ENCODE measurements around the gene SPSB1. TPM values are rescaled to one million over a fixed set of nuclear protein-coding genes. Genes with fewer than 3 reads are reported as not detected.

Gene SPSB1
- total and polyA plus RNA-seq, 2 of the 4 experiments (the other 2 are of a cell fraction): 16.7 to 19.8 TPM

DNA sequence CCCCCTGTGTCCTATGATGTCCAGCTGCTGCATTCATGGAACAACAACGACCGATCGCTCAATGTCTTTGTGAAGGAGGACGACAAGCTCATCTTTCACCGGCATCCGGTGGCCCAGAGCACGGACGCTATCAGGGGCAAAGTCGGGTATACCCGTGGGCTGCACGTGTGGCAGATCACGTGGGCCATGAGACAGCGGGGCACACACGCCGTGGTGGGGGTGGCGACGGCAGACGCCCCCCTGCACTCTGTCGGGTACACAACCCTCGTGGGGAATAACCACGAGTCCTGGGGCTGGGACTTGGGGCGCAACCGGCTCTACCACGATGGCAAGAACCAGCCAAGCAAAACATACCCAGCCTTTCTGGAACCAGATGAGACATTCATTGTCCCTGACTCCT lies 63.3 kb downstream of the SPSB1 start:
- H2BK5ac ChIP-seq (ENCODE audit: low read depth, low read length, poor library complexity, severe bottlenecking): no peak overlapping the region
- dilution Hi-C loops (cut with HindIII; ENCODE audit: low sequenced_read_pairs, unreplicated experiment): no loop called here
- intact Hi-C loops (cut with micrococcal nuclease): no loop called here
- TF ChIP-seq, protein P1, sequence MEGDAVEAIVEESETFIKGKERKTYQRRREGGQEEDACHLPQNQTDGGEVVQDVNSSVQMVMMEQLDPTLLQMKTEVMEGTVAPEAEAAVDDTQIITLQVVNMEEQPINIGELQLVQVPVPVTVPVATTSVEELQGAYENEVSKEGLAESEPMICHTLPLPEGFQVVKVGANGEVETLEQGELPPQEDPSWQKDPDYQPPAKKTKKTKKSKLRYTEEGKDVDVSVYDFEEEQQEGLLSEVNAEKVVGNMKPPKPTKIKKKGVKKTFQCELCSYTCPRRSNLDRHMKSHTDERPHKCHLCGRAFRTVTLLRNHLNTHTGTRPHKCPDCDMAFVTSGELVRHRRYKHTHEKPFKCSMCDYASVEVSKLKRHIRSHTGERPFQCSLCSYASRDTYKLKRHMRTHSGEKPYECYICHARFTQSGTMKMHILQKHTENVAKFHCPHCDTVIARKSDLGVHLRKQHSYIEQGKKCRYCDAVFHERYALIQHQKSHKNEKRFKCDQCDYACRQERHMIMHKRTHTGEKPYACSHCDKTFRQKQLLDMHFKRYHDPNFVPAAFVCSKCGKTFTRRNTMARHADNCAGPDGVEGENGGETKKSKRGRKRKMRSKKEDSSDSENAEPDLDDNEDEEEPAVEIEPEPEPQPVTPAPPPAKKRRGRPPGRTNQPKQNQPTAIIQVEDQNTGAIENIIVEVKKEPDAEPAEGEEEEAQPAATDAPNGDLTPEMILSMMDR (conservative IDR thresholded peaks at IDR 0.05; ENCODE audit: low read depth, low read length): no peak
- no peak for TF ChIP-seq NFE2L2 (IDR thresholded peaks at IDR 0.05; ENCODE audit: low read depth, low read length)
- TF ChIP-seq MAFK (IDR thresholded peaks at IDR 0.05; ENCODE audit: low read depth, low read length): no peak
- no peak for TF ChIP-seq RCOR1 (IDR thresholded peaks at IDR 0.05; ENCODE audit: insufficient replicate concordance, low read length)
- no peak for TF ChIP-seq CHD1 (IDR thresholded peaks at IDR 0.05; ENCODE audit: low read depth, low read length)
- TF ChIP-seq, protein P2, sequence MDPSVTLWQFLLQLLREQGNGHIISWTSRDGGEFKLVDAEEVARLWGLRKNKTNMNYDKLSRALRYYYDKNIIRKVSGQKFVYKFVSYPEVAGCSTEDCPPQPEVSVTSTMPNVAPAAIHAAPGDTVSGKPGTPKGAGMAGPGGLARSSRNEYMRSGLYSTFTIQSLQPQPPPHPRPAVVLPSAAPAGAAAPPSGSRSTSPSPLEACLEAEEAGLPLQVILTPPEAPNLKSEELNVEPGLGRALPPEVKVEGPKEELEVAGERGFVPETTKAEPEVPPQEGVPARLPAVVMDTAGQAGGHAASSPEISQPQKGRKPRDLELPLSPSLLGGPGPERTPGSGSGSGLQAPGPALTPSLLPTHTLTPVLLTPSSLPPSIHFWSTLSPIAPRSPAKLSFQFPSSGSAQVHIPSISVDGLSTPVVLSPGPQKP (IDR thresholded peaks at IDR 0.05; ENCODE audit: borderline replicate concordance, low read depth, low read length): no peak
- no peak for TF ChIP-seq USF2 (IDR thresholded peaks at IDR 0.05; ENCODE audit: low read depth, low read length)
- no peak for TF ChIP-seq SMC3 (IDR thresholded peaks at IDR 0.05; ENCODE audit: low read depth, low read length)
- TF ChIP-seq POLR2A (IDR thresholded peaks at IDR 0.05; ENCODE audit: low read depth, low read length): no peak
- no peak for TF ChIP-seq BHLHE40 (IDR thresholded peaks at IDR 0.05; ENCODE audit: low read depth, low read length)
- TF ChIP-seq RFX5 (IDR thresholded peaks at IDR 0.05; ENCODE audit: low read depth, low read length): no peak
- TF ChIP-seq CEBPB (IDR thresholded peaks at IDR 0.05; ENCODE audit: low read depth, low read length): no peak
- H3K27me3 ChIP-seq (ENCODE audit: control insufficient read depth, insufficient read depth, low read length): no peaks in the 10 kb centered on the region
- H4K8ac ChIP-seq (ENCODE audit: low read depth in 2 of 2, low read length in 2 of 2): no peak overlapping the region
- CTCF ChIA-PET: no interaction called here
- no peak for DNase-seq
- POLR2A ChIA-PET (ENCODE audit: unreplicated experiment): no interaction called here
- no peak overlapping the region for H4K91ac ChIP-seq (ENCODE audit: insufficient read depth, low read depth, low read length)
- H2AK5ac ChIP-seq (ENCODE audit: low read depth, low read length): no peak overlapping the region
- no peak overlapping the region for H3K56ac ChIP-seq (ENCODE audit: extremely low read depth, insufficient read depth, low read length)
- H2AK9ac ChIP-seq (replicated peaks; ENCODE audit: low read depth, low read length, poor library complexity): no peak overlapping the region
- H4K20me1 ChIP-seq (ENCODE audit: insufficient read depth, low read length): peaks cover 88% of the 10 kb centered on the region
- H3K4ac ChIP-seq (ENCODE audit: low read depth, low read length): no peak overlapping the region
- H3K4me1 ChIP-seq (ENCODE audit: control insufficient read depth, insufficient read depth, low read length): no peaks in the 10 kb centered on the region
- no peak overlapping the region for H3K18ac ChIP-seq (ENCODE audit: low read depth, low read length)
- H3K9me1 ChIP-seq (ENCODE audit: insufficient read depth, low read length): peaks cover 30% of the 10 kb centered on the region
- H2AFZ ChIP-seq (replicated peaks; ENCODE audit: low read length, poor library complexity): no peak overlapping the region
- no peak overlapping the region for H2BK120ac ChIP-seq (ENCODE audit: low read depth, low read length)
- no peak overlapping the region for H3K14ac ChIP-seq (replicated peaks; ENCODE audit: low read depth, low read length)
- H4K5ac ChIP-seq (ENCODE audit: low read depth, low read length): no peak overlapping the region
- no peak overlapping the region for H3K23ac ChIP-seq (ENCODE audit: low read depth, low read length)
- H3K9ac ChIP-seq (ENCODE audit: low read depth, low read length): no peak overlapping the region
- in situ Hi-C loops (cut with MboI; ENCODE audit: low sequenced_read_pairs): no loop called here
- H2BK20ac ChIP-seq (ENCODE audit: low read depth, low read length): no peak overlapping the region
- no peak for ATAC-seq (ENCODE audit: low read depth)
- peaks cover 37 to 91% of the 10 kb centered on the region in 2 experiments for H3K79me1 ChIP-seq (ENCODE audit: low read depth in 1 of 2, low read length in 2 of 2)
- no peak overlapping the region for H3K4me2 ChIP-seq (ENCODE audit: low read depth, low read length)
- no peaks in the 10 kb centered on the region for H3K9me3 ChIP-seq (ENCODE audit: control insufficient read depth, insufficient read depth, low read length)
- no peak overlapping the region for H2BK15ac ChIP-seq (ENCODE audit: low read depth, low read length)
- H3K36me3 ChIP-seq (ENCODE audit: control insufficient read depth, insufficient read depth, low read length): peaks cover 31% of the 10 kb centered on the region
- H3K27ac ChIP-seq (ENCODE audit: insufficient read depth, low read length): no peak overlapping the region
- WGBS, 2 experiments (ENCODE audit: extremely low coverage in 2 of 2, insufficient read length in 1 of 2): 73% methylated on average over 13 of the region's 24 CpGs; no CpG with 5 or more reads in 1 of the 2 experiments
- no TSS peak for BruUV-seq (replicated peaks)
- H3K4me3 ChIP-seq (ENCODE audit: insufficient read depth, low read depth, low read length): no peak overlapping the region

Measured in IMR-90 (cell line).